ENCODE results near the gene RABGAP1L.

DNA sequence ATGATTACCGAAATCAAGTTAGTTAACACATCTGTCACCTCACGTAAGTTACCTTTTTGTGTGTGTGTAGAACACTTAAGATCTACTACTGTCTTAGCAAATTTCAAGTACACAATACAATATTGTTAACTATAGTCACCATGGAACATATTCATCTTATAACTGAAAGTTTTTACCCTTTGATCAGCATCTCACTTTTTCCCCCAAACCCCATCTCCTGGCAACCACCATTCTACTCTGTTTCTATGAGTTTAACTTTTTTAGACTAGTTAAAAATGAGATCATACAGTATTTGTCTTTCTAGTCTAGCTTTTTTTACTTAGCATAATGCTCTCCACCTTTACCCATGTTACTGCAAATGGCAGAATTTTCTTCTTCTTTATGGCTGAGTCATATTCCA is 124.7 kb downstream of the RABGAP1L start:
- TF ChIP-seq, protein P1, sequence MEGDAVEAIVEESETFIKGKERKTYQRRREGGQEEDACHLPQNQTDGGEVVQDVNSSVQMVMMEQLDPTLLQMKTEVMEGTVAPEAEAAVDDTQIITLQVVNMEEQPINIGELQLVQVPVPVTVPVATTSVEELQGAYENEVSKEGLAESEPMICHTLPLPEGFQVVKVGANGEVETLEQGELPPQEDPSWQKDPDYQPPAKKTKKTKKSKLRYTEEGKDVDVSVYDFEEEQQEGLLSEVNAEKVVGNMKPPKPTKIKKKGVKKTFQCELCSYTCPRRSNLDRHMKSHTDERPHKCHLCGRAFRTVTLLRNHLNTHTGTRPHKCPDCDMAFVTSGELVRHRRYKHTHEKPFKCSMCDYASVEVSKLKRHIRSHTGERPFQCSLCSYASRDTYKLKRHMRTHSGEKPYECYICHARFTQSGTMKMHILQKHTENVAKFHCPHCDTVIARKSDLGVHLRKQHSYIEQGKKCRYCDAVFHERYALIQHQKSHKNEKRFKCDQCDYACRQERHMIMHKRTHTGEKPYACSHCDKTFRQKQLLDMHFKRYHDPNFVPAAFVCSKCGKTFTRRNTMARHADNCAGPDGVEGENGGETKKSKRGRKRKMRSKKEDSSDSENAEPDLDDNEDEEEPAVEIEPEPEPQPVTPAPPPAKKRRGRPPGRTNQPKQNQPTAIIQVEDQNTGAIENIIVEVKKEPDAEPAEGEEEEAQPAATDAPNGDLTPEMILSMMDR (IDR thresholded peaks at IDR 0.05): no peak
- TF ChIP-seq POLR2A (IDR thresholded peaks at IDR 0.05) (no peak), EP300 (IDR thresholded peaks at IDR 0.05) (no peak)
